Measurements from ENCODE around the gene FAM170B.

FAM170B gene

GRCh38 chr10:49168831-49169500 is 35.1 kb upstream of the FAM170B start:
- DNase-seq (ENCODE audit: low read depth), result no peak

DNA sequence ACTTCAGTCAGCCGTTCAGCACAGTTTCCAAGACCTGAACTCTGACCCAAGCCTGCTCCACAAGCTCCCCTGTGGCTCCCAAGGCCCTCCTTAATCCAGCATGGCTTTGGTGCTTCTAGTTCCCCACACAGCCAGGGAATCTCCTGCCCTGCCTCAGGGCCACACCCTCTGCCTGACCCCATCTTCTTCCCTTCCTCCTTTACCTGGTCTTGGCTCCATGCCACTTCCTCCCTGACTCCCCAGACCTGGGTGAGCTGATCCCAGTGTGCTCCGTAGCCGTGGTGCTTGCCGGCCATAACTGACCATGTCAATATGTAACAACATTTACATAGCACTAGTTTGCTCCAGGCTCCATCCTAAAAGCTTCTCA is 34.3 kb upstream of the FAM170B start:
- DNase-seq (ENCODE audit: low read depth), result no peak

- DNase-seq (ENCODE audit: low read depth), result no peak
Measured at GRCh38 chr10:49167425-49168170, 33.8 kb upstream of the FAM170B start.

GRCh38 chr10:49166484-49167400 is 32.9 kb upstream of the FAM170B start:
- no peak for DNase-seq (ENCODE audit: low read depth)

GRCh38 chr10:49165821-49166483 is 32.1 kb upstream of the FAM170B start:
- DNase-seq (ENCODE audit: low read depth), result no peak

- DNase-seq (ENCODE audit: low read depth), result no peak
Measured at GRCh38 chr10:49165259-49165658, 31.4 kb upstream of the FAM170B start.

DNA sequence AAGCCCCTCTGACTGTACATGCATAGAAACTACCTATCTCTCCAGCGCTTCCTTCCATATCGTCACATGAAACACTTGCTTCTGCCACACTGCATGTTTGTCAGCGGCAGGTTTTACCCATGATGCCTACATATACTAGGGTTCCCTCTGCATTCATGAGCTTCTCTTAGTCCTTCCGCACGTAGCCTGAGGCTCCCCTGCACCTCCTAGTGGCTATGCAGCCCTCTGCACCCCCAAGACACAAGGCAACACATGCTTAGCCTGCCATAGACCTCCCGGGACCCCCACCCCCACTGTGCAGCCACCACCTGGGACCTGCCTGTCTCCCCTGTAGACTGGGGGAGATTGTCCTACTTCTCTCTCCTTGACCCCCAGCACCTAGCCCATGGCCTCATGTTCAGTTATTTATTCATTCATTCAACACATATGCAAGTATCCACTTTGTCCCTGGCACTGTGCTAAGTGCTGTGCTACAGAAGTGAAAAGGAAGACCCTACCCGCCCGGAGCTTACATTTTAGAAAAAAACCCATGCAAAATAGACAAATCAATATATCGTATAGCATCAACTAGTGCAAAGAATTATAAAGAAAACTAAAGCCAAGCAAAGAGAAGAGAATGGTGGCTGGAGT is 30.9 kb upstream of the FAM170B start:
- DNase-seq (ENCODE audit: low read depth), result no peak

DNA sequence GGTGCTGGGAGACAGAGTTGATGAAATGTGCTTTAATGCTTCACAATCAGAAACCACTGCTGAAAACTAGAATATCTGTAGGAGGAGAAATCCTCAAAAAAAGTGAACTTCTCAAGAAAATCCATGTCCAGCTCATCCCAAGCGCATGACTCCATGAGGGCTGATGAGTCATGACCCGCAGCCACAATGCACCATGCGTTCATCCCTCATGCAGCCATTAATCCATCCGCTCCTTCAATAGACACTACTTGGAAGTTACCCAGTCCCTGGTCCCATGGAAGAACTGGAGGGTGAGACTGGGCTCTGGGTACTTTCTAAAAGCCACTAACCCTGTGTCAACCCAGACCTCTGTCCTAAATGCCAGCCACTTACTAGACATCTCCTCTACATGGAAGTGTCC is 29.9 kb upstream of the FAM170B start:
- DNase-seq (ENCODE audit: low read depth), result peak; percentile 33

GRCh38 chr10:49162761-49163310 is 29.0 kb upstream of the FAM170B start:
- no peak for DNase-seq (ENCODE audit: low read depth)

GRCh38 chr10:49162063-49162462 is 28.2 kb upstream of the FAM170B start:
- DNase-seq (ENCODE audit: low read depth), result no peak

DNA sequence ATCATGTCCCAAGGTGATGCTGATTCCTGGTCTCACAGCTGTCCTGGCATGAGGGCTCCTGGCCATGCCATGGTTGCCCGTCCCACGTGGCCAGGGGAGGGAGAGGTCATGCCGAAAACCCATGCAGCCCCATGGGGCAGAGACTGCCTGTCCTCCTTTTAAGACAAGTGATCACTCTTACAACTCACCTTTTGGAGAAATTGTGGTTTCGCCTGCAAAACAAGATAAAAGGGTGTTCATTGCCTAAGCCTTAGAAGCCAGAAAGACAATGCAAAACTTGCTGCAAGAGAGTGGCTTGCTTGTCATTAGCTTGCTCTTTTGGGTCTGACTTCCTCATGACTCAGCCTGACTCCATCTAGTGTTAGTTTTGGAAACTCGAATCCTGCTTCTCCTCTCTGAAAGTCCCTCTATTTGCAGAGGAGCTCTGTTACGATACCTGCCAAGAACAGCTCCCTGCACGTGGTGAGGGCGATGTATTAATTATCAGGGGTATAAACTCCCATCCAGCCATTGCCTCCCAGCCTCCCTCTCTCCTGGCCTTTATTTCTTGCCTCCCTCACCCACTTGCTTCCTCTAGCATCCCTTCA is 27.7 kb upstream of the FAM170B start:
- DNase-seq (ENCODE audit: low read depth), result no peak

DNA sequence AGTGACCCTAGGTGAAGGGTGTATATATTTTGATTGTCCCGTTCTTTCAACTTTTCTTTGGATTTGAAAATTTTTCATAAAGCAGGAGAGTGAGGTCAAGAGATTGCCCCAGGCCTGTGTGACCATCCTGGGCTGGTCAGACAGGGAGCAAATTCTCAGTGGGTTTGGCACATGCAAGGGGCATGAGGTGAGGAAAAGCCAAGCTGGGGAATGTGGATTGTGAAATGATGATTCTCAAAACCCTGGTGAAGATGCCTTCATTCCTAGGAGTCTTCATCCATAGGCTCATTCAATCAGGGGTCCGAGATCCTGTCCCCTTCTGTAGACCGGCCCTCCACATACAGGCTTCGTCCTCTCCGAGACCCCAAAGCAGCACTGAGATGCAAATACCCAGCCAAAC is 27.0 kb upstream of the FAM170B start:
- no peak for DNase-seq (ENCODE audit: low read depth)

DNA sequence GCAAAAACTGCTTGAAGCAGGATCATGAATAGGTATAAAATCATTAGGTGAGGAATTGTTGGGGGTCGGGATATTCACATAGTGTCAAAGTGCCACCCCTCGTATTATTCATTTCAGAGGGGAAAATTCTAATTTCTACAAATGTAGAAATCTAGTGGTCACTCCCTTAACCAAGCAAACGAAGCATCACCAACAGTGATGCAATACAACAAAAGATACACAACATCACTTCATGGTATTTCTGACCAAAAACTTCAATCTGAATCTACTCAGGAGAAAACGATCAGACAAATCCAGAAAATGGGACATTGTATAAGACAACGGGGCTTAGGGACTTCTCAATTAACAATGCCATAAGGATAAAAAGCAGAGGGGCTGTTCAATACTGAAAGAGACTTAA is 26.3 kb upstream of the FAM170B start:
- DNase-seq (ENCODE audit: low read depth), result no peak

- no peak for DNase-seq (ENCODE audit: low read depth)
Measured at GRCh38 chr10:49158915-49159314, 25.1 kb upstream of the FAM170B start.

GRCh38 chr10:49158404-49158803 is 24.6 kb upstream of the FAM170B start:
- no peak for DNase-seq (ENCODE audit: low read depth)

- DNase-seq (ENCODE audit: low read depth), result no peak
Measured at GRCh38 chr10:49157229-49157628, 23.4 kb upstream of the FAM170B start.

DNA sequence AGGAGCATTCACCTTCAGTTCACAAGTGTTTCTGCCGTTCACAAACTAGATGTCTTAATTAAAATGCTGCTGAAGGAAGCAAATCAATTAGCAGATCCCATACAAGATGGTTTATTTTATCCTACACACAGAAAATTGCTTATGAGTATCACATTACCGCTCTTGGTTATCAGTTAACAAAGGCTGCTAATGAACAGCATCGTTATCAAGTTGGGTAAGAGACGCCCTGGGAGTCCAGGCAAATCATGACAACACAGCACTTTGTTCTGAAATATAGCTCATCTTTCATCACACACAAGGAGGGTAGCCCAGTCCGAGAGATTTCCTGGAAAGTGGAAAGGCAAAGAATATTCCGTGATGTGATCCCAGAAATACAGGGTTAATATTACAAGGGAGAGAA is 20.8 kb upstream of the FAM170B start:
- DNase-seq (ENCODE audit: low read depth), result no peak

GRCh38 chr10:49153971-49154370 is 20.1 kb upstream of the FAM170B start:
- DNase-seq (ENCODE audit: low read depth), result no peak

- DNase-seq (ENCODE audit: low read depth), result no peak
Measured at GRCh38 chr10:49153115-49153514, 19.3 kb upstream of the FAM170B start.

- DNase-seq (ENCODE audit: low read depth), result no peak
Measured at GRCh38 chr10:49152663-49153062, 18.8 kb upstream of the FAM170B start.

DNA sequence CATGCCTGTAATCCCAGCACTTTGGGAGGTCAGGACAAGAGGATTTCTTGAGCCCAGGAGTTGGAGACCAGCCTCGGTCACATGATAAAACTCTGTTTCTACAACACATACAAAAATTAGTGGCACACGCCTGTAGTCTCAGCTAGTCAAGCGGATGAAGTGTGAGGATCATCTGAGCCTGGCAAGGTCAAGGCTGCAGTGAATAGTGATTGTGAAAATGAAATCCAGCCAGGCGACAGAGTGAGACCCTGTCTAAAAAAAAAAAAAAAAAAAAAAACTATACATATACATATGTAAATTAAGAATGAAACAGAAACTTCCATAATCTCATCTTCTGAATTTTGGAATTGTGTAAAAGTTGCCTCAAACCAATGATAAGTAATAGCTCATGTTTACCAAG is 18.2 kb upstream of the FAM170B start:
- no peak for DNase-seq (ENCODE audit: low read depth)

Data from HS-27A (cell line).